ENCODE results near the gene CYP3A5. TPM values are rescaled to one million over a fixed set of nuclear protein-coding genes. Genes with fewer than 3 reads are reported as not detected.
"Not testable (repeated sequence)": the region's sequence is repeated elsewhere in the genome, so short reads cannot be mapped to it uniquely, and the experiment has no call there.

Gene CYP3A5
- total RNA-seq (2021), result 9.1 and 9.9 TPM in 2 replicates
- Bru-seq, nascent RNA, result percentile 62 among the genes with signal in this experiment
- percentile 62 among the genes with signal in this experiment for BruChase-seq, experiment 1, labeled RNA remaining after a 2-hour chase
- percentile 47 among the genes with signal in this experiment for BruChase-seq, experiment 2, labeled RNA remaining after a 6-hour chase
- long read RNA-seq, partial matches to known transcripts, result 1 of 8 reads
- long read RNA-seq, other reads (novel, unspliced or antisense), result 6 of 8 reads

DNA sequence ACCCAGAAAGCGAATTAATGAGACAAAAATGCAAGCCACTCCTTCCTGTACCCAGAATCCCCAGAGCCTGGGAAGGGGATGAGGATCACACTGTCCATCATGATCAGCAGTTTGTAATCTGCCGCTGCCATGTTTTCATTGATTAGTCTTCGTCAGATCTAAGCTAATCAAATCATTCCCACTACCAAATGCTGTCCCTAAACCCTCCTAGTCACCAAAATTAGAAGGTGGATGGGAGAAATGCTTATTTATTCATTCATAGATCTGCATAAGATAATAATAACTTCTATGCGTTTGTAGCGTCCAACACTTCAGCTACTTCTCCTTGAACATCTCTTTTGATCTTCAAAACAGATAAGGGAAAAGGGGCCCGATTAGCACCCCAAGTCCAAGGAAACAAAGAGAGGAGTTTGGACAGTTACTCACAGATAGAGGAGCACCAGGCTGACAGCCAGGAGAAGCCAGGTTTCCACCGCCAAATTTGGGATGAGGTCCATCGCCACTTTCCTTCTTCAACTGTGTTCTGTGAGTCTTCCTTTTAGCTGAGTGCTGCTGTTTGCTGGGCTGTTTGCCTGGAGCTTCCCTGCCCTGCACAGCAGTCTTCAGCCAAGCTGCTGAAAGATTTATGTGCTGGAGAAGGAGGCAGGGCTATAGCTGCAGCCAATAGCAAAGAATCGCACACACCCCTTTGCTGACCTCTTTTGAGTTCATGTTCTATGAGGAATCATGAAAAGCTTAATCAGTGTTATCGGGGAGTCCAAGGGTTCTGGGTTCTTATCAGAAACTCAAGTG, at the start of gene CYP3A5:
Gene CYP3A5 (minus strand): TSS at position 597 of the 792 bp plus-strand sequence. CDS start 100 bp downstream, at position 497.
- Histone ChIP-seq H3K27ac (ENCODE audit: low read depth, low read length, poor library complexity, severe bottlenecking) (no peak within 1 kb of the TSS), H3K36me3 (ENCODE audit: insufficient read depth, low read length, poor library complexity, severe bottlenecking) (no peaks in the 10 kb centered on the region), H3K27me3 (replicated peaks; ENCODE audit: insufficient read depth, low read depth, low read length, poor library complexity) (no peaks in the 10 kb centered on the region), H3K4me1 (ENCODE audit: insufficient read depth, low read length, poor library complexity, severe bottlenecking) (peaks cover 9% of the 10 kb centered on the region), H3K4me3 (ENCODE audit: low read depth, low read length, poor library complexity, severe bottlenecking) (peak within 1 kb of the TSS; percentile 23), H3K9me3 (ENCODE audit: low read depth, low read length, poor library complexity, severe bottlenecking) (no peaks in the 10 kb centered on the region)
- POLR2A ChIA-PET (ENCODE audit: low non-redundant PET), result no interaction called here
- DNase-seq (ENCODE audit: low spot score), result peak; percentile 54
- intact Hi-C loops (cut with micrococcal nuclease; ENCODE audit: unreplicated experiment), result no loop called here
- CTCF ChIA-PET, result no interaction called here
- BruUV-seq (replicated peaks), result TSS peak; percentile 86
- TF ChIP-seq, protein P1, sequence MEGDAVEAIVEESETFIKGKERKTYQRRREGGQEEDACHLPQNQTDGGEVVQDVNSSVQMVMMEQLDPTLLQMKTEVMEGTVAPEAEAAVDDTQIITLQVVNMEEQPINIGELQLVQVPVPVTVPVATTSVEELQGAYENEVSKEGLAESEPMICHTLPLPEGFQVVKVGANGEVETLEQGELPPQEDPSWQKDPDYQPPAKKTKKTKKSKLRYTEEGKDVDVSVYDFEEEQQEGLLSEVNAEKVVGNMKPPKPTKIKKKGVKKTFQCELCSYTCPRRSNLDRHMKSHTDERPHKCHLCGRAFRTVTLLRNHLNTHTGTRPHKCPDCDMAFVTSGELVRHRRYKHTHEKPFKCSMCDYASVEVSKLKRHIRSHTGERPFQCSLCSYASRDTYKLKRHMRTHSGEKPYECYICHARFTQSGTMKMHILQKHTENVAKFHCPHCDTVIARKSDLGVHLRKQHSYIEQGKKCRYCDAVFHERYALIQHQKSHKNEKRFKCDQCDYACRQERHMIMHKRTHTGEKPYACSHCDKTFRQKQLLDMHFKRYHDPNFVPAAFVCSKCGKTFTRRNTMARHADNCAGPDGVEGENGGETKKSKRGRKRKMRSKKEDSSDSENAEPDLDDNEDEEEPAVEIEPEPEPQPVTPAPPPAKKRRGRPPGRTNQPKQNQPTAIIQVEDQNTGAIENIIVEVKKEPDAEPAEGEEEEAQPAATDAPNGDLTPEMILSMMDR (conservative IDR thresholded peaks at IDR 0.05; ENCODE audit: low read depth, low read length), result no peak
- TF ChIP-seq EZH2 (IDR thresholded peaks at IDR 0.05; ENCODE audit: borderline replicate concordance, low read depth, low read length, poor library complexity, severe bottlenecking), result no peak

DNA sequence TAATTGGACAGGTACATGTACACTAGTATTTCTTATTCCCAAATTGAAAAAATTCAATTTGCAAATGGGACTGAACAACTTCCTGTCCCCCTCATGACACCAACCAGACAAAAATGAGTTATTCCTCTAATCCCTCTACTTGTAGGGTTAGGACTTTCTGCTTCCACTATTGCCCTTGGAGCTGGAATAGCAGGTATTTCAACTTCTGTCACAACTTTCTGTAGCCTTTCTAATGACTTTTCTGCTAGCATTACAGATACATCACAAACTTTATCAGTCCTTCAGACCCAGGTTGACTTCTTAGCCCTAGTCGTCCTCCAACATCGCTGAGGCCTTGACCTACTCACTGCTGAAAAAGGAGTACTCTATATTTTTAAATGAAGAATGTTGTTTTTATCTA, 48.8 kb upstream of the CYP3A5 start:
- H3K4me3 ChIP-seq (ENCODE audit: low read depth, low read length, poor library complexity, severe bottlenecking), result no peak overlapping the region
- H3K36me3 ChIP-seq (ENCODE audit: insufficient read depth, low read length, poor library complexity, severe bottlenecking), result no peaks in the 10 kb centered on the region
- H3K27ac ChIP-seq (ENCODE audit: low read depth, low read length, poor library complexity, severe bottlenecking), result no peak overlapping the region
- intact Hi-C loops (cut with micrococcal nuclease; ENCODE audit: unreplicated experiment), result no loop called here
- H3K9me3 ChIP-seq (ENCODE audit: low read depth, low read length, poor library complexity, severe bottlenecking), result no peaks in the 10 kb centered on the region
- BruUV-seq (replicated peaks), result no TSS peak
- H3K4me1 ChIP-seq (ENCODE audit: insufficient read depth, low read length, poor library complexity, severe bottlenecking), result no peaks in the 10 kb centered on the region
- H3K27me3 ChIP-seq (replicated peaks; ENCODE audit: insufficient read depth, low read depth, low read length, poor library complexity), result no peaks in the 10 kb centered on the region
- TF ChIP-seq EZH2 (IDR thresholded peaks at IDR 0.05; ENCODE audit: borderline replicate concordance, low read depth, low read length, poor library complexity, severe bottlenecking), result no peak
- TF ChIP-seq, protein P1 (conservative IDR thresholded peaks at IDR 0.05; ENCODE audit: low read depth, low read length), result no peak
- POLR2A ChIA-PET (ENCODE audit: low non-redundant PET), result no interaction called here
- CTCF ChIA-PET, result no interaction called here
- DNase-seq (ENCODE audit: low spot score), result no peak

DNA sequence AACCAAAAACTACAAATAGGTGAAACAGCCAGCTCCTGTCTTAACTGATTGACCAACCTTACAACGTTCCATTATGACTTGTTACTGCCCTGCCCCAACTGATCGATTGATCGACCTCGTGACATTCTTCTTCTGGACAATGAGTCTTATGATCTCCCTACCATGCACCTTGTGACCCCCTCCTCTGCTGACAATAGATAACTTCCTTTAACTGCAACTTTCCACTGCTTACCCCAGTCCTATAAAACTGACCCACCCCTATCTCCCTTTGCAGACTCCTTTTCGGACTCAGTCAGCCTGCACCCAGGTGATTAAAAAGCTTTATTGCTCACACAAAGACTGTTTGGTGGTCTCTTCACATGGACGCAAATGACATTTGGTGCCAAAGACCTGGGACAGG, 43.4 kb upstream of the CYP3A5 start:
- H3K36me3 ChIP-seq (ENCODE audit: insufficient read depth, low read length, poor library complexity, severe bottlenecking); H3K27ac ChIP-seq (ENCODE audit: low read depth, low read length, poor library complexity, severe bottlenecking); intact Hi-C loops (cut with micrococcal nuclease; ENCODE audit: unreplicated experiment); H3K9me3 ChIP-seq (ENCODE audit: low read depth, low read length, poor library complexity, severe bottlenecking); H3K4me1 ChIP-seq (ENCODE audit: insufficient read depth, low read length, poor library complexity, severe bottlenecking); H3K4me3 ChIP-seq (ENCODE audit: low read depth, low read length, poor library complexity, severe bottlenecking); BruUV-seq (replicated peaks); DNase-seq (ENCODE audit: low spot score); POLR2A ChIA-PET (ENCODE audit: low non-redundant PET); CTCF ChIA-PET; H3K27me3 ChIP-seq (replicated peaks; ENCODE audit: insufficient read depth, low read depth, low read length, poor library complexity): not testable (repeated sequence)
